ENCODE data around the gene PDLIM1.
A peak's percentile ranks its signal among the peaks of the same experiment; 100 is the strongest.

The PDLIM1 gene, protein sequence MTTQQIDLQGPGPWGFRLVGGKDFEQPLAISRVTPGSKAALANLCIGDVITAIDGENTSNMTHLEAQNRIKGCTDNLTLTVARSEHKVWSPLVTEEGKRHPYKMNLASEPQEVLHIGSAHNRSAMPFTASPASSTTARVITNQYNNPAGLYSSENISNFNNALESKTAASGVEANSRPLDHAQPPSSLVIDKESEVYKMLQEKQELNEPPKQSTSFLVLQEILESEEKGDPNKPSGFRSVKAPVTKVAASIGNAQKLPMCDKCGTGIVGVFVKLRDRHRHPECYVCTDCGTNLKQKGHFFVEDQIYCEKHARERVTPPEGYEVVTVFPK

DNA sequence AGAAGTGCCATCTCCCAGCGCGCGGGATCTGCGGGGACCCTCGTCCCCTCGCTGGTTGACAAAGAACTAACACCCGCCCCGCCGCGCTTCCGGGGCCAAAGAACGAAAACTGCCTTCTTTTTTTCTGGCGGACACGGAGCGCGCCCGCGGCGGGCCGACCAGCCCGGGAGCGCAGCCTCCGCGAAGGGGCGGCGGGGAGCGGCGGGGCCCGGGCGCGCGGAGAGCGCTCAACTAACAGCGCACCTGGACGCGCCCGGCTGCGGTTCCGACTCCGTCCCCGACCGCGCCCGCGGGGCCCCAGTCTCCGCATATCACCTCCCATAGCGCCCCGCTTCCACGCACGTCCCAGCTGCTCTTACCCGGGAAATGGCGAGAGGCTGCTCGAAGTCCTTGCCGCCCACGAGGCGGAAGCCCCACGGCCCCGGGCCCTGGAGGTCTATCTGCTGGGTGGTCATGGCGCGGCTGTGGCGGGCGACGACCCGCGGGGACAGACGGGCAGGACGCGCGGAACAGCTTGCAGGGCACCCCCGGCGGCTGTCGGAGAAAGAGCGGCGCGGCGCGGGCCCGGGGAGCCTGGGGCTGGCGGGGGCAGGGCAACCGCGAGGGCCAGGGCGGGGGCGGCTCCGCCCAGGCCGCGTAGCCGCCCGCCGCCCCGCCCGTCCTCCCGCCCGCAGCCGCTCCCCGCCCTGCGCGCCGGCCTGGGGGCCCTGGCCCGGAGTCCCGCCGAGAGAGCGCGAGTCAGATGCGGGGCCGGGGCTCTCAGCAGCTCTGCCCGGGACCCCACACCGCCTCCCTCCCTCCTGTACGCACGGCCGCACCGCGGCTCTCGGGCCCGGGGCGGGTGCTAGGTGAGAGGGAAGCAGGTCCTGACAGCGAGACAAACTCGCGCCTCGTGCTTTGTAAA, at the start of gene PDLIM1:
PDLIM1 (minus strand) TSS at position 543 of the 904 bp plus-strand sequence; CDS start at position 455, 88 bp downstream.
- DNase-seq (ENCODE audit: low read depth, low spot score), result peak; percentile 86

GRCh38 chr10:95339863-95340262, 49.1 kb upstream of the PDLIM1 start:
- DNase-seq (ENCODE audit: low read depth, low spot score), result no peak

GRCh38 chr10:95337423-95338160, 46.8 kb upstream of the PDLIM1 start:
- DNase-seq (ENCODE audit: low read depth, low spot score), result no peak

GRCh38 chr10:95336702-95337101, 45.9 kb upstream of the PDLIM1 start:
- no peak for DNase-seq (ENCODE audit: low read depth, low spot score)

DNA sequence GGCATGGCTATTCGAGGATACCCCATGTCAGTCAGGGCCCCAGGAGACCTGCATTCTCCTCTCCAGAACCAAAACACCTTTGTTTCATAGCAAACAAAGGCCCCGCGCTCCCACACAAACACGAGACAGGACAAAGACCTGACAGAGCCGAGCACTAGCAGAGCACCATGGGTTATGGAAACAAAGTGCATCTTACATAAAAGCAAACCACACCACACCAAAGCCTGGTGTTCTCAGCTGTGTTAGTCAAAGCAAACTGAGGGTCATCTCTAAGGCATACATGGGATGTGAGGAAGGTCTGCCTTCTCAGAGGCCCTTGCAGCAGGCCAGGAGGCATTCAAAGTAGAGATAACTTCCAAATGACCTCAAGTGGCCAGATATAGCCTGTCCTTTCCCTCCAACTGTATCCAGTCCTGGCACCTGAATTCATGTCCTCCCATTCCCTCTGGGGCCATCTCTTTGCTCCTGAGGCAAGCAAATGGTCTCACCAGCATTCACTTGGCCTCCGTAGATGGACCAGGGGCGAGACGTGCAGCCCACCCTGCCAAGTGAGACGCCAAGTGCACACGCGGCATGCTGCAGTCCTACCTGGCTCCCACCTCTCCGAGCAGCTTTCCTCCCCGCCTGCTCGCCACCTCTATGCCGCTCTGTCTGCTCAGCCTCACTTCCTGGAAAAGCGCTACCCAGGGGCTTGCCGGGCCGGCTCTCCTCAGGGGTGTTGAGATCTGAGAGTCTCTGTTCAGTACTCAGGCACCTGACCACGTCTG, 45.3 kb upstream of the PDLIM1 start:
- DNase-seq (ENCODE audit: low read depth, low spot score), result no peak

GRCh38 chr10:95334805-95335144, 44.0 kb upstream of the PDLIM1 start:
- DNase-seq (ENCODE audit: low read depth, low spot score), result no peak

DNA sequence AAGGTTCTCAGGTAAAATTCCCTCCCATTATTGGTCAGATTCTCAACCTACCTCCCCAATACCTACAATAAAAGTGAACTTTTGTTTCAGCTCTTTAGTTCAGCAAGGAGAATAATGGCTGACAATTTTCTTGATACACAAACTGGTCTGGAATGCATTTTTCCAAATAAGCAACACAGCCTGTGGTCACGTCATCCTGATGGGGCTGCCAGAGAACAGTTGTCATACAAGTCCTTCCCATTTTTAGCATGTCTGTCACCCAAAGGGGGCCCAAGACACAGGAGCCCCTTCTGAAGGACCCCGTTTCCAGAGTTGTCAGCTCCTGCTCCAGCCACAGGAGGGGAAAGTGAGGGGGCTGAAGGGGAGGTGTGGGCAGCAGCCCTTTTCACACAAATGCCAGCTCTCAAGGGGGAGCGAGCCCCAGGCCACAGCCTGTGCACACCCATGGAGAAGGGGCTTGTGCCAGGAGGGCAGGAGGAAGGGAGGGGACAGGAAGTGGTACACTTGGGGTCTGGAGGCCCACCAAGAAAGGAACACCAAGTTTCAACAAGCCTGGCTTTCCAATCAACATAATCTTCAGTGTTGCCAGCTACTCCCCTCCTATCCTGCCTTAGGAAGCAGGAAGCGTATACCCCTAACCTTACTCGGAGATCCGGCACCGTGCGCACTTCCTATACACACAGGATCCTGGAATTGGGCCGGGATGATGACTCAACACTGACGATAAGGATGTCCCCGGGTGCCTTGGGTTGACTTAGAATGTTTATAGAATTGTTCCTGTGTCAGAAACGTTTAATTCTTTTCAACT, 43.4 kb upstream of the PDLIM1 start:
- DNase-seq (ENCODE audit: low read depth, low spot score), result peak; percentile 85

GRCh38 chr10:95332666-95333249, 42.0 kb upstream of the PDLIM1 start:
- no peak for DNase-seq (ENCODE audit: low read depth, low spot score)

DNA sequence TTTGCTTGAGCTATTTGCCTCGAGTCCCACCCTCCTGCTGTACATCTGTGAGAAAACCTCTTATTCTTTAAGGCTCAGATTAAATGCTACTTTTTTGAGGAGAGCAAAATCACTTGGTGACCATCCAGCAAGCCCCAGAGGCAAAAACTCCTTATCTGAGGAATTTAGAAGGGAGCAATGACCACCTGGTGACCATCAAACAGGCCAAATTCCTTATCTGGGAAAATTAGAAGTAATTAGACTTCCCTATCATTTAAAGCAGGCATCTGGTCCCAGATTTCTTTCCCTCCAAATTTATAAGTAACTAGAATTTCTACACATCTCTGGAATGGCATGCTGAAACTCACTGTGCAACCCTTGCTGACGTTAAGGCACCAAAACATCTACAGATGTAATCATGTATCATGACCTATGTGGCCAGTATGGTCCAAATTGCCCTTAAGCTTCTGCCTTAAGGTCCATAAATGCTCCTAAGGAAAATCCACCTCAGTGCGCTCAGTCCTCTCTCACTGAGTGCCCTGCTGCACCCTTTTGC, 40.9 kb upstream of the PDLIM1 start:
- DNase-seq (ENCODE audit: low read depth, low spot score), result no peak

DNA sequence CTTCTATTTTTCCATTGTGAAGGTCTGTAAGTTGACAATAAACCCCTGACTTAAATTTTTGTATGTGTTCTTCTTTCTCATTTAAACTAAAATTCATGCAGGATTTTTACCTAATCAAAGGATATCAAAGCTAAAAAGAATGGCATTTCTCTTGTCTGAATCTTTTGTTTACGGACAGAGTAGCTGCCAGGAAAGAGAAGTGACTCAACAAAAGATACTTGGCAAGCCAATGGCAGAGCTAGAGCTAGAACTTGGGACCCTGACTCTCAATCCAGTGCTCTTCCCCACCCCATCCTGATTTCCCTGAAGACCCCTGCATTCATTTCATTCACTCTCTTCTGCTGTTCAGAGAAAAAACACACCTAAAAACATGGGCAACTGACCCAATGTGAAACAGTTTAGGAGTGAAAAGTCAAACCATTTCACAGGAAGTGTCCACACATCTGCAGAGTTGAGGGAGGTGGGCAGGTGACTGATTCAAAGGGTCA, 40.2 kb upstream of the PDLIM1 start:
- DNase-seq (ENCODE audit: low read depth, low spot score), result no peak

- DNase-seq (ENCODE audit: low read depth, low spot score), result no peak
Measured at GRCh38 chr10:95329296-95329695, 38.5 kb upstream of the PDLIM1 start.

DNA sequence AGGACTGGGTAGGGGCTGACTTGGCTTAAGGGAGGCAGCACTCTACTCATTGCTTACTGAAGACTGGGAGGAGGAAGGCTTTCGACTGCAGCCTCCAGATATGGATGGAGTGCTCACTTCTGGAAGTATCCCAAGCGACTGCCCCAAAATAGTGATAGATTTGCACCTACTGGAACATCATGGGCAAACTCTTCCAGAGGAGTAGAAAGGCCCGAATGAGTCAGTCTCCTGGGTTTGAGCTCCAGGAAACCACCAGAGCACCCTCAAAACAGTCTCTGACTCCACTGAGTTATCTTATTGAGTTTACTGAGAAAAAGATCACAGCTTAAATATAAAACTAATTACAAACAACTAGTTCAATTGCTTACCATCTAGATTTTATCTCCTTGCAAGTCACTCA, 37.2 kb upstream of the PDLIM1 start:
- DNase-seq (ENCODE audit: low read depth, low spot score), result no peak

- peak; percentile 56 for DNase-seq (ENCODE audit: low read depth, low spot score)
Measured at GRCh38 chr10:95327367-95327766, 36.6 kb upstream of the PDLIM1 start.

- no peak for DNase-seq (ENCODE audit: low read depth, low spot score)
Measured at GRCh38 chr10:95326396-95326795, 35.6 kb upstream of the PDLIM1 start.

- DNase-seq (ENCODE audit: low read depth, low spot score), result no peak
Measured at GRCh38 chr10:95325863-95326262, 35.1 kb upstream of the PDLIM1 start.

DNA sequence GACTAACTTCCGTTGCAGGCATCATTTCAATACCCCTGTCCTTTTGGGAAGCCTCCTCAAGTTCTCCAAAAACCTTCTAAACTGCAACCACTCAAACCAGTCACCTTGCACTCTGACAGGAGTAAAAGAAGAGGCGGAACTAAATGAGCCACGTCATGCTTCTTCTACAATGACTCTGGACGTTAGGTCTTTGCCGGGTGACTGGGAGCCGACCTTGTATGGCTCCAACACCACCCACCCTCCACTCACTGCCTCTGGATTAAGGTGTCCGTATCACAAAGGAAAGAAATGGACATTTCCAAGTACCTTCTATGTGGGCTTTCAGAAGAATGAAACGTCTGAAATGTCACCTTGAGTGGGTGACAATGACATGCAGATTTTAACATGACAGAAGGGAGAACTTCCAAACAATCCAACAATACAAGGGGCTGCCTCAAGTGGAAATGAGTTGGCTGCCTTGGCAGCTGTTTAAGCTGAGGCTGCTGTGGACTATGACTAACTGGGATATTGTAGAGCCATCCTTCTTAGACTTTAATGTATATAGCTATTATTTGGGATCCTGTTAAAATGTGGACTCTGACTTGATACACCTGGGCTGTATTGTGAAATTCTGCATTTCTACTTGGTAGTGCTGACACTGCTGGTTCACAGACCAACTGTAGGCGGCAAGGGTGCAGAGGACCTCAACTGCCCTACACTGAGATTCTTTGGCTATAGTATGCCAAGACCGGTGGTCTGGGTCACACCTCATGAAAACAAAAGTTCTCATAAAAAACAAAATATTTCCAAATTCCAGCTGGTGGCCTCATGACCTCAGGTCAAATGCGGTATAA, 33.8 kb upstream of the PDLIM1 start:
- DNase-seq (ENCODE audit: low read depth, low spot score), result no peak

- DNase-seq (ENCODE audit: low read depth, low spot score), result no peak
Measured at GRCh38 chr10:95321554-95322301, 30.9 kb upstream of the PDLIM1 start.

DNA sequence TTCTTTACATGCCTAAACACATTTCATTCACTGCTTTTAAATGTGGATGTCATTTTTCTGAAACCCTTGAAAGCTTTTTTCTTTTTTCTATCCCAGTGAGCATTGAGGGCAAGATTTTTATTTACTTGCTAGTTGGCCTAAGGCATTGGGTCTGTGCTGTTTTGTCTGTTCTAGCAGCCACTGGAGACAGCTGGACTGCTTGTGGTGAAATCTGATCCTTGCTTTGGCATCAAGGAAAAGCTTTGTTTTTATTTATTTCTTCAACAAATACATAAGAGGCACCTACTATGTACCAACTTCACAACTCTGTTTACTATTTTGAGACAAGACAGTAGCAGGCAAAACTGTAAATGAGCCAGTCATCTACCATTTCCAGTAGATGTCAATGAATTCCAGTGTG, 28.4 kb upstream of the PDLIM1 start:
- peak; percentile 45 for DNase-seq (ENCODE audit: low read depth, low spot score)

All from astrocyte of the hippocampus (primary cell).